Measurements from ENCODE around the gene TCAIM.

DNA sequence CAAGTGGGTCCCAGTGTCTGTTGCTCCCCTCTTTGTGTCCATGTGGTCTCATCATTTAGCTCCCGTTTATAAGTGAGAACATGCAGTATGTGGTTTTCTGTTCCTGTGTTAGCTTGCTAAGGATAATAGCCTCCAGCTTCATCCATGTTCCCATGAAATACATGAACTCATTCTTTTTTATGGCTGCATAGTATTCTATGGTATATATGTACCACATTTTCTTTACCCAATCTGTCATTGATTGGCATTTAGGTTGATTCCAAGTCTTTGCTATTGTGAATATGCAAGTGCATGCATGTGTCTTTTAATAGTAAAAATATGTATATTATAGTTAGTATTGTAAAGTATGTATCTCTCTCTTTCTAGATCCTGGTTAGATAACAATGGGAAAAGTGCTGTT lies 53.9 kb downstream of the TCAIM start:
- TF ChIP-seq TAF1 (IDR thresholded peaks at IDR 0.05; ENCODE audit: low read depth) (no peak), EZH2 (IDR thresholded peaks at IDR 0.05; ENCODE audit: borderline replicate concordance, insufficient read depth, low read length, poor library complexity, severe bottlenecking) (no peak), POLR2AphosphoS5 (IDR thresholded peaks at IDR 0.05) (no peak)
- TF ChIP-seq, protein P1, sequence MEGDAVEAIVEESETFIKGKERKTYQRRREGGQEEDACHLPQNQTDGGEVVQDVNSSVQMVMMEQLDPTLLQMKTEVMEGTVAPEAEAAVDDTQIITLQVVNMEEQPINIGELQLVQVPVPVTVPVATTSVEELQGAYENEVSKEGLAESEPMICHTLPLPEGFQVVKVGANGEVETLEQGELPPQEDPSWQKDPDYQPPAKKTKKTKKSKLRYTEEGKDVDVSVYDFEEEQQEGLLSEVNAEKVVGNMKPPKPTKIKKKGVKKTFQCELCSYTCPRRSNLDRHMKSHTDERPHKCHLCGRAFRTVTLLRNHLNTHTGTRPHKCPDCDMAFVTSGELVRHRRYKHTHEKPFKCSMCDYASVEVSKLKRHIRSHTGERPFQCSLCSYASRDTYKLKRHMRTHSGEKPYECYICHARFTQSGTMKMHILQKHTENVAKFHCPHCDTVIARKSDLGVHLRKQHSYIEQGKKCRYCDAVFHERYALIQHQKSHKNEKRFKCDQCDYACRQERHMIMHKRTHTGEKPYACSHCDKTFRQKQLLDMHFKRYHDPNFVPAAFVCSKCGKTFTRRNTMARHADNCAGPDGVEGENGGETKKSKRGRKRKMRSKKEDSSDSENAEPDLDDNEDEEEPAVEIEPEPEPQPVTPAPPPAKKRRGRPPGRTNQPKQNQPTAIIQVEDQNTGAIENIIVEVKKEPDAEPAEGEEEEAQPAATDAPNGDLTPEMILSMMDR (IDR thresholded peaks at IDR 0.05; ENCODE audit: poor library complexity, severe bottlenecking), result no peak

Data from neural cell (in vitro differentiated cells).